Islet of Langerhans (tissue), 1 donor: Measurements from ENCODE around the gene ZYG11A.

Experiments used
- FAIRE-seq: peaks from one replicate; lab custom pipeline; 2011; peaks lifted over from hg19 to GRCh38; lab: Jason Lieb, UNC

The ZYG11A gene

GRCh38 chr1:52918201-52918600 lies 75.6 kb downstream of the ZYG11A start:
- FAIRE-seq = no peak

- FAIRE-seq = no peak
These were observed 76.6 kb downstream of the ZYG11A start for GRCh38 chr1:52919051-52919722.

GRCh38 chr1:52919723-52920483 lies 77.3 kb downstream of the ZYG11A start:
- FAIRE-seq = no peak

DNA sequence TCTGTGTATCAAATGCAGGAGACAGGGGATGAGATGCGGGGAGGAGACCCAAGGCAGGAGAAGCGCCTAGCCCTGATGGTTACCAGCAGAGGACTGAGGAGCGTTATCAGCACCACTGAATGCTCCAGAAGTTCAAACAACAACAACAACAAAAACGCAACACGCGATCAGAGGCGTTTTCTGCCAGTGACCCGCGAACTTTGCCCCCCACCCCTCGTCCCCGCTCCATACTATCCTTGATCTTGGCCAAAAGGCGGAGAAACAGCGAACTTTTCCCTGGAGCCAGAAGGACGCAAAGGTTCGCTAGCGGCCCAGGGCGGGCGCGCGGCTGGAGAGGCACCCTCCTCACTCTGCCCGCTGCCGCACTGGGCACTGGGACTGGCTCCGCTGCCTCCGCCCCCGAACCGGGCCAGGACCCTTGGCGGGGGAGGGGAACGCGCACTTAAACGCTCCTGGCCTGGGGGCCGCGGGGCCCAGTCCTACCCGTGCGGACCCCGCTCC lies 78.3 kb downstream of the ZYG11A start:
- FAIRE-seq = no peak

DNA sequence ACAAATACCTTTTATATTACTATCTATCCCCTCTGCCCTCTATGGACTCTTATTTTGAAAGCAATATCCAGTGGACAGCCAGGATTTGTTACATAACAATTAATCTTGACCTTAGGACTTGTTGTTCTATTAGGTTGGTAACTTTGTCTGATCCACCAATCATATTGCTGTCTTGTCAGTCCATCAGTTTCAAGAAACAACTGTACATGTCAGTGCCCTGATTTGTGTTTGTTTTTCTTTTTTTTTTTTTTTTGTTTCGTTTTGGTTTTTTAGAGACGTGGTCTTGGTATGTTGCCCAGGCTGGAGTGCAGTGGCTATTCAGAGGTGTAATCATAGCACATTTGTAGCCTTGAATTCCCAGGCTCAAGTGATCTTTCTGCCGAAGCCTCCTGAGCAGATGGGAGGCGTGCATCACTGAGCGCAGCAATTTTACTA lies 83.0 kb downstream of the ZYG11A start:
- peak; percentile 5 for FAIRE-seq

GRCh38 chr1:52926864-52927211 lies 84.3 kb downstream of the ZYG11A start:
- FAIRE-seq = no peak

- no peak for FAIRE-seq
These were observed 84.9 kb downstream of the ZYG11A start, which contains the start of gene SCP2 for GRCh38 chr1:52927212-52928014. Gene SCP2 (plus strand): TSS chr1:52927276. CDS start chr1:52927397, 121 bp downstream.

DNA sequence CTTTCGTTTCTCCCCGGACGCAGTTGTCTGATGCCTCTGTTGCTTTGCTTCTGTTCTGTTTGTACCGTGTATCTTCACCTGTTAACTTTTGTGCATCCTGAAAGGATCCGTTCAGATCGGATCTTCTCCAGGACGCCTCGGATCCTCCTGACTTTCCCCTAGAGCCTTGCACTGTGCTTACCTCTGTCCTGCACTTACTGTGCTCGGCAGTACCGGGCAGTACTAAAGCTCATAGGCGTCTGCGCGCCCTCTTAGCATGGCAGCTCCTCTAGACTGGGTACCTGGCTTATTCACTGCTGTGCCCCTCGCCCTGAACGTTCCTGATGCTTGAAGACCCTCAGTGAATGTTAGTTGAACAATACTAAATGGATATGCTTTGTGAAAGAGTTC lies 85.5 kb downstream of the ZYG11A start:
- no peak for FAIRE-seq

DNA sequence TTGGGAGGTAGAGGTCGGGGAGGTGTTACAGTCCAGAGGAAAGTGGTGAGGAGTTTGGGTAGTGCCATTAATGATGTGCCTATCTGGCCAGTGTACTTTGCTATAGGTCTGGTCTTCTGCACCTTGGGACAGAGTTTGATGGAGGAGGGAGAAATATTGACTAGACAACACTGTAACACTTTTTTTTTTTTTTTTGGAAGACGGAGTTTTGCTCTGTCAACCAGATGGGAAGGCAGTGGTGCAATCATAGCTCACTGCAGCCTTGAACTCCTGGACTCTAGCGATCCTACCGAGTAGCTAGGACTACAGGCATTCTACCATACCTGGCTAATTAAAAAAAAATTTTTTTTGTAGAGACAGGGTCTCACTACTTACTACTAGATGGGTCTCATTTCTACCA lies 86.5 kb downstream of the ZYG11A start:
- FAIRE-seq = no peak

- FAIRE-seq = no peak
These were observed 95.0 kb downstream of the ZYG11A start for GRCh38 chr1:52937433-52938182.

DNA sequence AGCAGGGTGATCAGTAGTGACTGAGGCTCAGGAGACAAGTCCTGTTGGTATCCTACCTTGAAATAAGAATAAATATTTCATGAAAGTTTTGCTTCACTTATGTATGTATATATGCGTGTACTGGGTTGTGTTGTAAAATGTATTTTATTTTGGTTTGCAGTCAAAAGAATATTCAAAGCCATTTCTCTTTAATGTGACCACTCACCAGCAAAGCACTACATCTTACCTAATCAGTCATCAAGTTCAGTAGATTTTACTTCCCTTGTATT lies 95.6 kb downstream of the ZYG11A start:
- no peak for FAIRE-seq

- no peak for FAIRE-seq
These were observed 101.4 kb downstream of the ZYG11A start for GRCh38 chr1:52943876-52944416.

GRCh38 chr1:52944566-52944965 lies 102.0 kb downstream of the ZYG11A start:
- FAIRE-seq = no peak
